Thyroid gland (tissue), 4 donors: ENCODE measurements around the gene CEBPB.

Experiments used
- CTCF ChIP-seq, 6 experiments: fragments of 200-600 bp in 3 of 6; fragments of 450-650 bp in 3 of 6; sonication (generic) in 3 of 6; IDR thresholded peaks; one replicate each; pipeline ENCODE4 v1.5.1; 2016 to 2019; ENCODE audit warnings: antibody characterized with exemption in 6 of 6, mild to moderate bottlenecking in 2 of 6, inconsistent platforms in 1 of 6, moderate library complexity in 1 of 6
- POLR2A ChIP-seq, 2 donors: fragments of 450-650 bp; IDR thresholded peaks; one replicate each; pipeline ENCODE4 v1.6.1; 2017; ENCODE audit warnings: antibody characterized with exemption in 2 of 2, mild to moderate bottlenecking in 2 of 2, moderate library complexity in 1 of 2

DNA sequence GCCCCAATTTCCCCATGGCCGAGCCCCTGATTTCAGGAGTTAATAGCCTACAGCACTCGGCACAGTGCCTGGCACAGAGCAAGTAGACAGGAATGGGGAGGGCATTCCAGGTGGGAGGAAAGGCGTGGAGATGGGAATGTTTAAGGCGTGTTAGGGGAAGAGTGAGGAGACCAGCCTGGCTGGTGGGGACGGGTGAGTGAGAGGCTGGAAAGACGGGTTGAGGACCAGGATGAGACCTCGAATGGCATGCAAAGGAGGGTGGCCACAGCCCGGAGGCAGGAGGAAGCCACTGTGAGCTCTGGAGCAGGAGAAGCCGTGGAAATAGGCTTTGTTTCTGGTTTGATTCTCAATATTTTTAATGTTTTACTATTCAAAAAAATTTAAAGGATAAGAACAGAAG is 49.5 kb downstream of the CEBPB start:
- TF ChIP-seq POLR2A (IDR thresholded peaks at IDR 0.05) (no peak), CTCF (IDR thresholded peaks at IDR 0.05) (no peak)
